GM19351 (cell line): ENCODE data around the gene RNF19B.

ENCODE experiments used
- ATAC-seq: cut with Tn5 transposase; IDR thresholded peaks from one replicate; pipeline ENCODE4 v1.9.1; 2021; ENCODE audit warnings: mild to moderate bottlenecking, moderate library complexity; ENCODE audit not compliant: unreplicated experiment

The RNF19B gene

DNA sequence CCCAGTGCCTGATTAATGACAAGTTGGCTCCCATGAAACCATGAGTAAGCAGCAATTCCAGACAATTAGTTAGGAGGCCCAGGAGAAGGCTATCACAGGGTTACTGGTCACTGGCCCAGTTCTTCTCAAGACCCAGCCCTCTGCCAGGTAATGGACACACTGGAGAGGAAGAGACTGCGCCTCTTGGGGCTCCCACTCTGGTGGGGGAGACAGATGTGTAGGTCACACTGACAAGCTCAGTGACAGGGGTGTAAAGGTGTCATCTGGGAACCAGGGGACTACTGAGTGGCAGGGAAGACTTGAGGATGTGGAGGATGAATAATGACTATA is 73.4 kb downstream of the RNF19B start:
- ATAC-seq: no peak

- no peak for ATAC-seq
Measured at GRCh38 chr1:32890516-32891240, 73.9 kb downstream of the RNF19B start.

DNA sequence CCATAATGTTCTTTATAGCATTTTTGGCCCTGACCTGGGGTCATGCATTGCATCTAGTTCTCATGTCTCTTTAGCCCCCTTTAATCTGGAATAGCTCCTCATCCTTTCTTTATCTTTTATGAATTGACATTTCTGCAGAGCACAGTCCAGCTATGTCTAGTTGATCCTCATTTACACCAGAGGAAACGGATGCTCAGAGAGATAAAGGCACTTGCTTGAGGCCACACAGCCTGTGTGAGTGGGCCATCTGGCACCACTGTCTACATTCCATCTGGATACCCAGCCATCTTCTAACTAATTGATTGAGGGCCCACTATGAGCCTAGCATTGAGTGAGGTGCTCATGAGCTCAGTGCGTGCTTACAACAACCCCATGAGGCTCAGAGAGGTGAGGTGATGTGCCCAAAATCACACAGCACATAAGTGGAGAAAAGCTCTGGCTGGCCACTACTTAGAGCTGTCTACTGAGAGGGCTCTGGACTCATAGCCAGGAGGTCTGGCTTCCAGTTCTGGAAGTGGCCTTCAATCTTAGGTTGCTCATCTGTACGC is 74.8 kb downstream of the RNF19B start:
- no peak for ATAC-seq

GRCh38 chr1:32888677-32889420 is 75.8 kb downstream of the RNF19B start:
- ATAC-seq: no peak

DNA sequence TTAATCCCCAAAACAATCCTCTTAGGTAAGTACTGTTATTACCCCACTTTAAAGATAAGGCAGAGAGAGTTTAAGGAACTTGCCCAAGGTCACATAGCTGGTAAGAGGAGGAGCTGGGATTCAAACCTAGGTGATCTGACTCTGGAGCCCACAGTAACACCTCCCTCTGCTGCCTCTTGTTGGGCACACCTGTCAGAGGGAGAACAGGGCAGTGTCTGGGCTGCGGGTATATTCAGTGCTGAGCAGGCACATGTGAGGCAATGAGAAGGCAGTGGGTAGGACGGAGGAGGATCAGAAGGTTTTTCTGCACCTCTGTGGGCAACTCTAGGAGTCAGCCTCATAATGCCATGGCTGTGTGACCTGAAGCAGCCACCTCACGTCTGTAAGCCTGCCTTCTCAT is 76.5 kb downstream of the RNF19B start:
- no peak for ATAC-seq

- no peak for ATAC-seq
Measured at GRCh38 chr1:32887623-32888022, 77.0 kb downstream of the RNF19B start.

- ATAC-seq: no peak
Measured at GRCh38 chr1:32886828-32887414, 77.7 kb downstream of the RNF19B start.
